HCT116 (cell line): ENCODE measurements around the gene LSAMP. TPM values are rescaled to one million over a fixed set of nuclear protein-coding genes. Genes with fewer than 3 reads are reported as not detected.

Source experiments
- ATAC-seq: fragments of 200-7000 bp; cut with Tn5 transposase; 2 replicates; pipeline ENCODE4 v1.9.1; 2020; ENCODE audit warnings: mild to moderate bottlenecking, moderate library complexity
- BruUV-seq: library from RNA; stranded (reverse); fragments of 400-500 nt; replicated peaks from 2 replicates; lab custom pipeline; 2021; lab: Mats Ljungman, UMichigan
- CTCF ChIA-PET: fragments of 300-600 bp; sonication (Branson Sonifier 250); formaldehyde crosslinking; loops from one replicate; lab custom pipeline; 2021; ENCODE audit warnings: antibody characterized with exemption; lab: Charles Lee
- POLR2A ChIA-PET: fragments of 300-600, 350-600 bp; sonication (Branson Sonifier 250); formaldehyde crosslinking; loops from one replicate; lab custom pipeline; 2021; ENCODE audit warnings: antibody characterized with exemption; lab: Charles Lee
- RAD21 ChIA-PET, 2 experiments: fragments of 300-600 bp; sonication (Branson Sonifier 250); formaldehyde crosslinking; loops; one replicate each; lab custom pipeline; 2023; ENCODE audit warnings: low total read pairs in 2 of 2; ENCODE audit not compliant: uncharacterized antibody in 2 of 2, unreplicated experiment in 2 of 2, low non-redundant PET in 1 of 2; lab: Charles Lee
- DNase-seq: peaks from one replicate; pipeline ENCODE4 v3.0.0-alpha.2; 2010; ENCODE audit warnings: low read depth, low spot score
- H2AFZ ChIP-seq: fragments of 200-600 bp; shearing (Covaris generic), sonication (generic); 2 replicates; pipeline ENCODE4 v1.6.1; 2017; ENCODE audit warnings: low read depth, mixed run types, mixed read lengths, antibody characterized with exemption, low read length; ENCODE audit not compliant: poor library complexity, severe bottlenecking
- H3K27ac ChIP-seq: 2 replicates; pipeline ENCODE4 v1.5.1; 2012; ENCODE audit warnings: low read depth, low read length
- H3K27me3 ChIP-seq: fragments of 200-600 bp; sonication (generic); 2 replicates; pipeline ENCODE4 v1.6.1; 2016; ENCODE audit warnings: mixed run types, low read length, mixed read lengths; ENCODE audit not compliant: insufficient read depth
- H3K36me3 ChIP-seq, 2 experiments: fragments of 200-500 bp in 1 of 2; fragments of 200-600 bp in 1 of 2; sonication (Bioruptor generic) in 1 of 2; sonication (generic) in 1 of 2; 2 replicates each; pipeline versions ENCODE4 v1.5.1 to v1.6.1; 2014 to 2016; ENCODE audit warnings: low read length in 2 of 2, inconsistent platforms in 1 of 2, mixed read lengths in 1 of 2, mixed run types in 1 of 2; ENCODE audit not compliant: insufficient read depth in 2 of 2, control insufficient read depth in 1 of 2
- H3K4me1 ChIP-seq, 2 experiments: fragments of 200-600 bp in 1 of 2; sonication (generic) in 1 of 2; 2 replicates each; pipeline versions ENCODE4 v1.5.1 to v1.6.1; 2012 to 2017; ENCODE audit warnings: low read length in 2 of 2, inconsistent platforms in 1 of 2, mild to moderate bottlenecking in 1 of 2, mixed read lengths in 1 of 2, mixed run types in 1 of 2, moderate library complexity in 1 of 2; ENCODE audit not compliant: insufficient read depth in 2 of 2, control insufficient read depth in 1 of 2
- H3K4me2 ChIP-seq: fragments of 200-600 bp; sonication (generic); 2 replicates; pipeline ENCODE4 v1.6.1; 2017; ENCODE audit warnings: mixed run types, low read length, mixed read lengths
- H3K4me3 ChIP-seq, 2 experiments: fragments of 200-600 bp in 1 of 2; sonication (generic) in 1 of 2; replicated peaks in 1 of 2; 2 replicates each; pipeline ENCODE4 v1.5.1; 2011 to 2016; ENCODE audit warnings: low read length in 2 of 2, control low read depth in 1 of 2, low read depth in 1 of 2, mild to moderate bottlenecking in 1 of 2, mixed read lengths in 1 of 2, mixed run types in 1 of 2
- H3K79me2 ChIP-seq: fragments of 200-600 bp; sonication (generic); 2 replicates; pipeline ENCODE4 v1.6.1; 2017; ENCODE audit warnings: mild to moderate bottlenecking, mixed run types, low read length, moderate library complexity, mixed read lengths; ENCODE audit not compliant: insufficient read depth
- H3K9ac ChIP-seq: fragments of 200-600 bp; sonication (generic); 2 replicates; pipeline ENCODE4 v1.6.1; 2016; ENCODE audit warnings: low read length, mixed read lengths
- H3K9me2 ChIP-seq: fragments of 200-600 bp; sonication (generic), shearing (Covaris generic); 2 replicates; pipeline ENCODE4 v1.6.1; 2017; ENCODE audit warnings: mixed run types, mild to moderate bottlenecking, moderate library complexity; ENCODE audit not compliant: insufficient read depth
- H3K9me3 ChIP-seq, 2 experiments: fragments of 200-500 bp in 1 of 2; fragments of 200-600 bp in 1 of 2; sonication (Bioruptor generic) in 1 of 2; sonication (generic) in 1 of 2; 2 replicates each; pipeline ENCODE4 v1.6.1; 2014 to 2017; ENCODE audit warnings: low read length in 2 of 2, mixed read lengths in 2 of 2, inconsistent platforms in 1 of 2, low read depth in 1 of 2, mild to moderate bottlenecking in 1 of 2, mixed run types in 1 of 2, moderate library complexity in 1 of 2; ENCODE audit not compliant: control insufficient read depth in 1 of 2, insufficient read depth in 1 of 2
- H4K20me1 ChIP-seq: fragments of 200-600 bp; sonication (generic), shearing (Covaris generic); 2 replicates; pipeline ENCODE4 v1.6.1; 2017; ENCODE audit warnings: mixed run types, mild to moderate bottlenecking, moderate library complexity; ENCODE audit not compliant: insufficient read depth
- CBX3 ChIP-seq: IDR thresholded peaks from 2 replicates; pipeline ENCODE4 v1.6.1; 2012; ENCODE audit warnings: low read depth
- CEBPB ChIP-seq: IDR thresholded peaks from 2 replicates; pipeline ENCODE4 v1.6.1; 2012; ENCODE audit warnings: low read depth
- EGR1 ChIP-seq: IDR thresholded peaks from 2 replicates; pipeline ENCODE4 v1.6.1; 2012; ENCODE audit warnings: low read depth
- EZH2 ChIP-seq: fragments of 200-600 bp; sonication (generic); IDR thresholded peaks from 2 replicates; pipeline ENCODE4 v1.6.1; 2017; ENCODE audit warnings: antibody characterized with exemption, mixed run types
- EZH2phosphoT487 ChIP-seq: fragments of 200-600 bp; IDR thresholded peaks from 2 replicates; pipeline ENCODE4 v1.6.1; 2018; ENCODE audit warnings: antibody characterized with exemption, borderline replicate concordance
- FOSL1 ChIP-seq: IDR thresholded peaks from 2 replicates; pipeline ENCODE4 v1.6.1; 2012; ENCODE audit warnings: low read depth
- JUND ChIP-seq: IDR thresholded peaks from 2 replicates; pipeline ENCODE4 v1.6.1; 2012
- POLR2A ChIP-seq: IDR thresholded peaks from 2 replicates; pipeline ENCODE4 v1.7.0; 2011; ENCODE audit warnings: borderline replicate concordance; ENCODE audit not compliant: insufficient read depth, insufficient read length; ENCODE audit errors: extremely low read depth
- POLR2AphosphoS5 ChIP-seq: IDR thresholded peaks from 2 replicates; pipeline ENCODE4 v1.6.1; 2011; ENCODE audit warnings: mild to moderate bottlenecking, low read depth, low read length, moderate library complexity
- SP1 ChIP-seq: IDR thresholded peaks from 2 replicates; pipeline ENCODE4 v1.6.1; 2012; ENCODE audit warnings: low read depth
- SRF ChIP-seq: IDR thresholded peaks from 2 replicates; pipeline ENCODE4 v1.6.1; 2012; ENCODE audit warnings: low read depth
- TCF7L2 ChIP-seq: IDR thresholded peaks from 2 replicates; pipeline ENCODE4 v1.7.0; 2011; ENCODE audit warnings: borderline replicate concordance, inconsistent platforms; ENCODE audit not compliant: insufficient read depth, insufficient read length; ENCODE audit errors: extremely low read depth
- ZFX ChIP-seq: fragments of 450-650 bp; IDR thresholded peaks from 2 replicates; pipeline ENCODE4 v1.6.1; 2017
- ZNF274 ChIP-seq: fragments of 200-500 bp; sonication (Bioruptor generic); IDR thresholded peaks from 2 replicates; pipeline ENCODE4 v1.6.1; 2014; ENCODE audit warnings: mild to moderate bottlenecking, low read depth, low read length, inconsistent platforms
- intact Hi-C: fragments of 100-400 bp; cut with micrococcal nuclease; formaldehyde crosslinking; loops from 2 replicates; pipeline ENCODE4 v1.10.0; 2022
- total RNA-seq: library from RNA; stranded (reverse); gene quantifications from one replicate; pipeline ENCODE4 v1.2.1, GENCODE V29; 2021; ENCODE audit not compliant: unreplicated experiment
- TF ChIP-seq, protein P1 (sequence below): IDR thresholded peaks from 2 replicates; pipeline ENCODE4 v1.6.1; 2012; ENCODE audit warnings: low read depth
- TF ChIP-seq, protein P2 (sequence below): IDR thresholded peaks from 2 replicates; pipeline ENCODE4 v1.6.1; 2012
- TF ChIP-seq, protein P3 (sequence below): IDR thresholded peaks from 2 replicates; pipeline ENCODE4 v1.6.1; 2011; ENCODE audit warnings: mild to moderate bottlenecking, low read length, moderate library complexity; ENCODE audit not compliant: insufficient replicate concordance; ENCODE audit errors: extremely low read depth
- TF ChIP-seq, protein P4 (sequence below): IDR thresholded peaks from 2 replicates; pipeline ENCODE4 v1.6.1; 2012
- TF ChIP-seq, protein P5 (sequence below), 3 experiments: fragments of 200-600 bp in 1 of 3; sonication (generic) in 1 of 3; IDR thresholded peaks in 2 of 3; conservative IDR thresholded peaks in 1 of 3; 2 replicates each; pipeline ENCODE4 v1.5.1; 2012 to 2017; ENCODE audit warnings: low read depth in 2 of 3, low read length in 2 of 3, antibody characterized with exemption in 1 of 3, borderline replicate concordance in 1 of 3, control low read depth in 1 of 3, mild to moderate bottlenecking in 1 of 3, mixed read lengths in 1 of 3, mixed run types in 1 of 3, moderate library complexity in 1 of 3; ENCODE audit not compliant: insufficient read depth in 1 of 3

Gene LSAMP
- total RNA-seq, 1 experiment from 2014 or later = 0.25 TPM

GRCh38 chr3:116440196-116440595 lies 5.1 kb downstream of the LSAMP start:
- H3K27ac ChIP-seq = no peak overlapping the region
- POLR2A ChIA-PET = no interaction called here
- no peak overlapping the region for H2AFZ ChIP-seq
- no TSS peak for BruUV-seq
- no peak for DNase-seq
- RAD21 ChIA-PET = no interaction called here
- H3K9ac ChIP-seq = no peak overlapping the region
- H3K4me3 ChIP-seq = no peak overlapping the region
- TF ChIP-seq EZH2 (no peak), SRF (no peak), ZFX (no peak), FOSL1 (no peak), SP1 (no peak), POLR2AphosphoS5 (no peak), EZH2phosphoT487 (no peak), EGR1 (no peak), ZNF274 (no peak), CBX3 (no peak), JUND (no peak), TCF7L2 (no peak), CEBPB (no peak), POLR2A (no peak)
- TF ChIP-seq, protein P1, sequence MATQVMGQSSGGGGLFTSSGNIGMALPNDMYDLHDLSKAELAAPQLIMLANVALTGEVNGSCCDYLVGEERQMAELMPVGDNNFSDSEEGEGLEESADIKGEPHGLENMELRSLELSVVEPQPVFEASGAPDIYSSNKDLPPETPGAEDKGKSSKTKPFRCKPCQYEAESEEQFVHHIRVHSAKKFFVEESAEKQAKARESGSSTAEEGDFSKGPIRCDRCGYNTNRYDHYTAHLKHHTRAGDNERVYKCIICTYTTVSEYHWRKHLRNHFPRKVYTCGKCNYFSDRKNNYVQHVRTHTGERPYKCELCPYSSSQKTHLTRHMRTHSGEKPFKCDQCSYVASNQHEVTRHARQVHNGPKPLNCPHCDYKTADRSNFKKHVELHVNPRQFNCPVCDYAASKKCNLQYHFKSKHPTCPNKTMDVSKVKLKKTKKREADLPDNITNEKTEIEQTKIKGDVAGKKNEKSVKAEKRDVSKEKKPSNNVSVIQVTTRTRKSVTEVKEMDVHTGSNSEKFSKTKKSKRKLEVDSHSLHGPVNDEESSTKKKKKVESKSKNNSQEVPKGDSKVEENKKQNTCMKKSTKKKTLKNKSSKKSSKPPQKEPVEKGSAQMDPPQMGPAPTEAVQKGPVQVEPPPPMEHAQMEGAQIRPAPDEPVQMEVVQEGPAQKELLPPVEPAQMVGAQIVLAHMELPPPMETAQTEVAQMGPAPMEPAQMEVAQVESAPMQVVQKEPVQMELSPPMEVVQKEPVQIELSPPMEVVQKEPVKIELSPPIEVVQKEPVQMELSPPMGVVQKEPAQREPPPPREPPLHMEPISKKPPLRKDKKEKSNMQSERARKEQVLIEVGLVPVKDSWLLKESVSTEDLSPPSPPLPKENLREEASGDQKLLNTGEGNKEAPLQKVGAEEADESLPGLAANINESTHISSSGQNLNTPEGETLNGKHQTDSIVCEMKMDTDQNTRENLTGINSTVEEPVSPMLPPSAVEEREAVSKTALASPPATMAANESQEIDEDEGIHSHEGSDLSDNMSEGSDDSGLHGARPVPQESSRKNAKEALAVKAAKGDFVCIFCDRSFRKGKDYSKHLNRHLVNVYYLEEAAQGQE = no peak
- TF ChIP-seq, protein P2, sequence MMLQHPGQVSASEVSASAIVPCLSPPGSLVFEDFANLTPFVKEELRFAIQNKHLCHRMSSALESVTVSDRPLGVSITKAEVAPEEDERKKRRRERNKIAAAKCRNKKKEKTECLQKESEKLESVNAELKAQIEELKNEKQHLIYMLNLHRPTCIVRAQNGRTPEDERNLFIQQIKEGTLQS = no peak
- TF ChIP-seq, protein P3, sequence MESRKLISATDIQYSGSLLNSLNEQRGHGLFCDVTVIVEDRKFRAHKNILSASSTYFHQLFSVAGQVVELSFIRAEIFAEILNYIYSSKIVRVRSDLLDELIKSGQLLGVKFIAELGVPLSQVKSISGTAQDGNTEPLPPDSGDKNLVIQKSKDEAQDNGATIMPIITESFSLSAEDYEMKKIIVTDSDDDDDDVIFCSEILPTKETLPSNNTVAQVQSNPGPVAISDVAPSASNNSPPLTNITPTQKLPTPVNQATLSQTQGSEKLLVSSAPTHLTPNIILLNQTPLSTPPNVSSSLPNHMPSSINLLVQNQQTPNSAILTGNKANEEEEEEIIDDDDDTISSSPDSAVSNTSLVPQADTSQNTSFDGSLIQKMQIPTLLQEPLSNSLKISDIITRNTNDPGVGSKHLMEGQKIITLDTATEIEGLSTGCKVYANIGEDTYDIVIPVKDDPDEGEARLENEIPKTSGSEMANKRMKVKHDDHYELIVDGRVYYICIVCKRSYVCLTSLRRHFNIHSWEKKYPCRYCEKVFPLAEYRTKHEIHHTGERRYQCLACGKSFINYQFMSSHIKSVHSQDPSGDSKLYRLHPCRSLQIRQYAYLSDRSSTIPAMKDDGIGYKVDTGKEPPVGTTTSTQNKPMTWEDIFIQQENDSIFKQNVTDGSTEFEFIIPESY = no peak
- TF ChIP-seq, protein P4, sequence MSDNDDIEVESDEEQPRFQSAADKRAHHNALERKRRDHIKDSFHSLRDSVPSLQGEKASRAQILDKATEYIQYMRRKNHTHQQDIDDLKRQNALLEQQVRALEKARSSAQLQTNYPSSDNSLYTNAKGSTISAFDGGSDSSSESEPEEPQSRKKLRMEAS = no peak
- TF ChIP-seq, protein P5, sequence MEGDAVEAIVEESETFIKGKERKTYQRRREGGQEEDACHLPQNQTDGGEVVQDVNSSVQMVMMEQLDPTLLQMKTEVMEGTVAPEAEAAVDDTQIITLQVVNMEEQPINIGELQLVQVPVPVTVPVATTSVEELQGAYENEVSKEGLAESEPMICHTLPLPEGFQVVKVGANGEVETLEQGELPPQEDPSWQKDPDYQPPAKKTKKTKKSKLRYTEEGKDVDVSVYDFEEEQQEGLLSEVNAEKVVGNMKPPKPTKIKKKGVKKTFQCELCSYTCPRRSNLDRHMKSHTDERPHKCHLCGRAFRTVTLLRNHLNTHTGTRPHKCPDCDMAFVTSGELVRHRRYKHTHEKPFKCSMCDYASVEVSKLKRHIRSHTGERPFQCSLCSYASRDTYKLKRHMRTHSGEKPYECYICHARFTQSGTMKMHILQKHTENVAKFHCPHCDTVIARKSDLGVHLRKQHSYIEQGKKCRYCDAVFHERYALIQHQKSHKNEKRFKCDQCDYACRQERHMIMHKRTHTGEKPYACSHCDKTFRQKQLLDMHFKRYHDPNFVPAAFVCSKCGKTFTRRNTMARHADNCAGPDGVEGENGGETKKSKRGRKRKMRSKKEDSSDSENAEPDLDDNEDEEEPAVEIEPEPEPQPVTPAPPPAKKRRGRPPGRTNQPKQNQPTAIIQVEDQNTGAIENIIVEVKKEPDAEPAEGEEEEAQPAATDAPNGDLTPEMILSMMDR (IDR thresholded peaks at IDR 0.05 in 2 of 3, conservative IDR thresholded peaks at IDR 0.05 in 1 of 3; ENCODE audit: borderline replicate concordance in 1 of 3, insufficient read depth in 1 of 3, low read depth in 2 of 3, low read length in 2 of 3) = no peak
- TF ChIP-seq, all 23 proteins: peak for 0
- H3K79me2 ChIP-seq = no peaks in the 10 kb centered on the region
- intact Hi-C loops = no loop called here
- no peaks in the 10 kb centered on the region for H3K9me3 ChIP-seq
- H3K27me3 ChIP-seq = peaks cover 14% of the 10 kb centered on the region; the same call in 1 of the 2 replicates
- no peaks in the 10 kb centered on the region for H4K20me1 ChIP-seq
- no peak overlapping the region for H3K4me2 ChIP-seq
- no peaks in the 10 kb centered on the region for H3K9me2 ChIP-seq
- H3K36me3 ChIP-seq = no peaks in the 10 kb centered on the region
- no peak for ATAC-seq
- CTCF ChIA-PET = no interaction called here
- no peaks in the 10 kb centered on the region for H3K4me1 ChIP-seq
